GM21723 (cell line): ENCODE results near the gene MYL7.
"Not testable (repeated sequence)": the region's sequence is repeated elsewhere in the genome, so short reads cannot be mapped to it uniquely, and the experiment has no call there.

Experiments used
- ATAC-seq: cut with Tn5 transposase; IDR thresholded peaks from one replicate; pipeline ENCODE4 v1.9.1; 2021; ENCODE audit warnings: mild to moderate bottlenecking, moderate library complexity; ENCODE audit not compliant: unreplicated experiment

Gene MYL7

DNA sequence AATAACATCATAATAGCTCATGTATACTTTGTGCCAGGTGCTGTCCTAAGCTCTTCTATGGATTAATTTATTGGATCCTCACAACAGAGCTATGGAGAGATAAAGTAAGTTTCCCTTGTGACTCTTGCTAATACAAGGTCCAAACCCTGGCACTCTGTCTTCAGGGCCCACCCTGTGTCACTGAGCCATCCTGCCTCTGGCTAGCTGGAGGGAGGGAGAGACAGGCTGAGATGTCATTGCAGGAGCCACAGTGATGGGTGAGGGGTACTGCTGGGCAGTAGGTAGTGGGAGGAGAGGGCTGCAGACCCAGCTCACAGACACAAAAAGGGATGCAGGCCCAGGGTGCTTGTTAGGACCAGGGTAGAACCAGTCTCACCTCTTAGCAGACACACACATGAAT lies 31.2 kb upstream of the MYL7 start:
- no peak for ATAC-seq

DNA sequence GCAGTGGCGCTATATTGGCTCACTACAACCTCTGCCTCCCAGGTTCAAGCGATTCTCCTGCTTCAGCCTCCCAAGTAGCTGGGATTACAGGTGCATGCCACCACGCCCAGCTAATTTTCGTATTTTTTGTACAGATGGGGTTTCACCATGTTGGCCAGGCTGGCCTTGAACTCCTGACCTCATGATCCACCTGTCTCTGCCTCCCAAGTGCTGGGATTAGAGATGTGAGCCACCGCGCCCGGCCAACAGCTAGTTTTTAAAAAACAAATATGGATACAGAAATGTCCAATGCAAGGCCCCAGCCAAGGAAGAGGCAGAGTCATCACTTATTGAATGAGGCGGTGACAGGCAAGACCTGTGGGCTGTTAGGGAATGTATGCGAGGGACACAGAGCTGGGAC lies 30.8 kb upstream of the MYL7 start:
- ATAC-seq: not testable (repeated sequence)

DNA sequence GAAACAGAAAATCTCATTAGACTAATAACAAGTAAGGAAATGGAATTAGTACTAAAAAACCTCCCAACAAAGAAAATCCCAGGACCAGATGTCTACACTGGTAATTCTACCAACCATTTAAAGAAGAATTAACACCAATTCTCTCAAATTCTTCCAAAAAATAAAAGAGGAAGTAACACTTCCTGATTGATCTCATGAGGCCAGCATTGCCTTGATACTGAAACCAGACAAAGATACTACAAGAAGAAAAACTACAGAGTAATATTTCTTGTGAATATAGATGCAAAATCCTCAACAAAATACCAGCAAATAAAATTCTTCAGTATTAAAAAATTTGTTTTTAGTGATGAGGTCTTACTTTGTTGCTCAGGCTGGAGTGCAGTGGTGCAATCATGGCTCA lies 26.8 kb upstream of the MYL7 start:
- ATAC-seq: no peak

DNA sequence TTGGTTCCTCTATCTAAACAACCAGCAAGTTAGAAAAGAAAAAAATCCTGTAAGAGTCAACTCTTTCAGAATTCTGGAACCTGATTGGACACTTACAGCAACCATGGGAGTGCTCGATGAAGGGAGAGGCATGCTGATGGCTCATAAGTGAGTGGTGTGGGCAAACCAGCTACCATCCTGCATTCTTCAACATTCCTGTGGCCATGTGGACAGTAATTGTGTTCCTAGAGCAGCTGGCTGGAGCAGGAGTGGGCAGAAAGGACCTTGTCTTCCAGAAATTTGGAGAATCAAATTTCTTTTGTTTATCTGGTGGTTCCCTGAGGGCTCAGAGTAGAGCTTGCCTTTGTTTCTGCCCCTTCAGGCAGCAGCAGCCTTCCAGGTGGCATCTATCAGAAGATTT lies 22.5 kb upstream of the MYL7 start:
- ATAC-seq: no peak

DNA sequence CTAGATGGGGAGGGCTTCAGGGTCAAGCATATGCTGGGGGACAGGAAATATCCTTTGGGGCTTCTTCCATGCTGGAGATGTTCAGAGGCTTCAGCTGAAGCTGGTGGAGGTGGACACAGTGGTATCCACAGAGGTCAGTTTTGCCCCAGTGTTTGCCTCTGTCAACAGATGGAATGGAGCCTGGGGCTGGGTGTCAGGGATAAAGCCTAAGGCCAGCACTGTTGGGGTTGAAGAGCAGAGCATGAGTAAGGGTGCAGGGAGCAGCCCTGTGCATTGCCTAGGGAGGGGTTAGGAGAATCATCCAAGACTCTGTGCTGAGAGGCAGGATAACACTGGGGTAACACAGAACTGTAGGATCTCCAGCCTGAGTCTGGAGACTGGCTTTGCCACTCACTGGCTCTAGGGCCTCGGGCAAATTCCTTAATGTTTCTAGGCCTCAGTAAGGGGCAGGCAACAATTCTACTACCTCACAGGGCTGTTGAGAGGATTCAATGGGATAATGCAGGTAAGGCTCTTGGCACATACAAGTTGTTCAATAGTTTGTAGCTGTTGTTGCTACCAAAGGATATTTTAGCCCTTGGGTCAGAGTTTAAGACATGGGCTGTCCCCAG lies 21.8 kb upstream of the MYL7 start:
- ATAC-seq: no peak

DNA sequence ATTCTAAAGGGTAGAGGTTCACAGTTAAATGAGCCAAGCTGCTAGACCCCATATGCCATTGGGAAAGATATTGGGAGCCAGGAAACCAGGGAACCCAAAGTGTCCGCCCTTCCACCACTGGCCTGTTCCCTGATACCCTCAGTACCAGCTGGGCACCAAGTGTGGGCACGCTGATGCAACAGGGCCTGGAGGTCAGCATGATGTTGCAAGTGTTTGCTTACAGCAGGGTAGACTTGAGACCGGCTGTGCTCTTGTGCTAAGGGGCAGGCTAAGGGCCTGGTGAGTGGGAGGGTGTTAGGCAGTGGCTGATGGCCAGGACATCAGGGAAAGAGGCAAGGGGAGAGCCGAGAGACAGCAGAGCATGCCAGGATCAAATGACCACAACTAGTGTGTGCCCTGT lies 21.0 kb upstream of the MYL7 start:
- ATAC-seq: no peak

DNA sequence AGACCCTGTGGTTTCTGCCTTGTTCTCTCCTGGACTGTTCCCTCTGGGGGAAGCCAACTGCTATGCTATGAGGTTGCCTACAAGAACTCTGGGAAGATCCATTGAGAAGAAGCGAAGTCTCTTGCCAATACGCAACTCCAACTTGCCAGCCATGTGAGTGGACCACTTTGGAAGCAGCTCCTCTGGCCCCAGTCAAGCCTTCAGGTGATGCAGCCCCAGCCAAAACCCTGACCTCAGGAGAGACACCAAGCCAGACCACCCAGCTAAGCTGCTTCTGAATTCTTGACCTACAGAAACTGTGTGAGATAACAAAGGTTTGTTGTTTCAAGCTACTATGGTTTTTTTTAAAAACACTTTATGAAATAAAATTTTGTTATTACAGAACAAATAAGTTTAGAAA lies 20.2 kb upstream of the MYL7 start:
- no peak for ATAC-seq

DNA sequence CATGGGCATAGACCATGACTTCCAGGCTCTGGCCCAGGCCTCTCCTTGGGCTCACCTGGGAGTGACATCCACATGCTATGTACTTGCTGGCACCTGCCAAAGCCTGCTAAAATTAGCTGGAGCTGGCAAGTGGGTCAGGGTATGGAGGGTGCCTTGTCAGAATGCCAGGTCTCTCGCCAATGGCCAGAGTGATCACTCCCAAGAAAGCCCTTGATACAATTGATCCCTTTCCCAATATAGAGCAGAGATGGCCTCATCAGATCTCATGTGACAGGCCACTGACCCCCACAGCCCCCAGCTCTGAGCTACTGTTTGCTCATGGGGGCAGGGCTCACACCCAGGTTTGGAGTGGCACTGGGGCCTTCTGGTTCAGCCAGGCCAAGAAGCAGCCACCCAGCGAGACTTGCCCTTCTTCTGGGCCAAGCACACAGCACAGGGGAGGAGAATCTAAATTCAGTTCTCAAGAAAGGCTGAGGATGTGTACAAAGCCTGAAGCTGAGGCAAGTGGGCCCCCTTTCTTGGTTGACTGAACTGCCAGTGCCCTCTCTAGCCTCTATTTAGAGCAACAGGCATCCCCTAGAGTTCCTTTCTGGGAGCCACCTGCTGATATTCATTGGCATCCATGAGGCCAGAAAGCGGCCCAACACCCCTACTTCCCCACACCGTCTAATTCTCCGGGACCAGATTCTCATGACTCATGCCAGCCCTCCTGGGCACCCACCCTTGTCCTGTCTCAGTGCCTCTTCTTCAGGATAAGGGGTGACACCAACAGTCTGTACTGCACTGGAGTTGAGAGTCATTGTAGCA lies 18.9 kb upstream of the MYL7 start:
- no peak for ATAC-seq

DNA sequence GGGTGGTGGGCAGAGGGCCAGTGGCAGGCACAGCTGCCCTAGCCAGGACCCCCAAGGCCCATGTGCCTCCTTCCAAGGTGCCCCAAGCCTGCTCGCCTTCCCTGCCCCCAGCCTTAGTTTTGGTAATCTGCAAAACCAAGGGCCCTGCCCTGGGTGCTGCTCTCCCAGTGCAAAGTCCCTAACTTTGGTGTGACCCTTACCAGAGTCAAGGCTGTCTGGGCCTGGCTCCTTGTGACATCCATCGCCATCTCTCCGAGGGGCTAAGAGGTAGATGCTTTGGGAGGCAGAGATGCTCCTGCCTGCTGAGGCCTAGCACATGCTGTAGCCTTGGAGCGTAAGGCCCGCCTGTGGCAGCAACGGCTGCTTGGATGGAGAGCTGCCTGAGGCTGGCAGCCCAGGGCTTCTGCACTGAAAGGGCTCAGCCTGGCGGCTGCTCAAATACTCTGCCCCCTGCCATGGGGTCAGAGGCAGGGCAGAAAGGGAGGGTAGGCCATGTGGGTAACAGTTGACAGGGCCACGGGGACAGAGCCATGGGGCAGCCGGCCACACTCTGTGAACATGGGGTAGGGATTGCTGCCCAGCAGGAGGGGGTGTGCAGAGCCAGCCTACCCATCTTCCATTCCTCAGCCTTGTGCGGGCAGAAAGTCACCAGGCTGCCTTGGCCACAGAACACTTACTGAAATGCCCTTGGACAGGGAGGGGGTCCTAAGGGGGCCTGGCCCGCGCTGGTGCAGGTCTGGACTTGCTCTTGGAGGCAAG lies 17.9 kb upstream of the MYL7 start:
- ATAC-seq: no peak

DNA sequence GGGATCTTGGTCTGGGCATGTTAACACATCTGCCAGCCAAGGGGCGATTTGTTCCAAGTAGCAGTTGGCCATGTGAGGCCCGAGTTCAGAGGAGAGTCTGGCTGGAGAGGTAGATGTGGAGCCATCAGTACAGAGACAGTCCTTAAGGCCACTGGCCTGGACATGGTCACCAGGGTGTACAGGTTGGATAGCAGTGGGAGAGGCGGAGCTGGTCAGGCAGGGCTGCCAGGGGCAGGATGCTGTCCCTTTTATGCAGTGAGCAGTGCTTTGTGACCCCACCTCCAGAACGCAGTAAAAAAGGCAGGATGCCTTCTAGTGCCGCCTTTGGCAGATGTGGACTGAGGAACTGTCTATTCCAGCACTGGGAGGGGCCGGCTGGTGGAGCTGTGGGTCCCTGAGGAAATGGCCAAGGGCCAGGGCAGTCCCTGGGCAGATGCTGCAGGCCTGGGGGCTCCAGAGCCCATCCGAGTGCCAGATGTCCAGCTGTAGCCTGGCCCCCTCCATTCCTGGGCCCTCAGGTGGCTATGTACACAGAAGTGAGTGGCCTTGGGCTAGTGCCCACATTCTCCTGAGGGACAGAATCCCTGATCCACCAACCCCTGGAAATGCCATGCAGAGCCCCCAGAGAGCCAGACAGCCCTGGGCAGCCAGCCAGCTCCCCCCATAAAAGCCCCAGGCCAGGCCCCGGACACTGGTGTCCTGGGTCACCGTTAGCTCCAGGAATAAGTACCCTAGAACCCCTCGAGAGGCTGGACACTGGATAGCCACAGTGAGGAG lies 17.2 kb upstream of the MYL7 start:
- ATAC-seq: no peak

DNA sequence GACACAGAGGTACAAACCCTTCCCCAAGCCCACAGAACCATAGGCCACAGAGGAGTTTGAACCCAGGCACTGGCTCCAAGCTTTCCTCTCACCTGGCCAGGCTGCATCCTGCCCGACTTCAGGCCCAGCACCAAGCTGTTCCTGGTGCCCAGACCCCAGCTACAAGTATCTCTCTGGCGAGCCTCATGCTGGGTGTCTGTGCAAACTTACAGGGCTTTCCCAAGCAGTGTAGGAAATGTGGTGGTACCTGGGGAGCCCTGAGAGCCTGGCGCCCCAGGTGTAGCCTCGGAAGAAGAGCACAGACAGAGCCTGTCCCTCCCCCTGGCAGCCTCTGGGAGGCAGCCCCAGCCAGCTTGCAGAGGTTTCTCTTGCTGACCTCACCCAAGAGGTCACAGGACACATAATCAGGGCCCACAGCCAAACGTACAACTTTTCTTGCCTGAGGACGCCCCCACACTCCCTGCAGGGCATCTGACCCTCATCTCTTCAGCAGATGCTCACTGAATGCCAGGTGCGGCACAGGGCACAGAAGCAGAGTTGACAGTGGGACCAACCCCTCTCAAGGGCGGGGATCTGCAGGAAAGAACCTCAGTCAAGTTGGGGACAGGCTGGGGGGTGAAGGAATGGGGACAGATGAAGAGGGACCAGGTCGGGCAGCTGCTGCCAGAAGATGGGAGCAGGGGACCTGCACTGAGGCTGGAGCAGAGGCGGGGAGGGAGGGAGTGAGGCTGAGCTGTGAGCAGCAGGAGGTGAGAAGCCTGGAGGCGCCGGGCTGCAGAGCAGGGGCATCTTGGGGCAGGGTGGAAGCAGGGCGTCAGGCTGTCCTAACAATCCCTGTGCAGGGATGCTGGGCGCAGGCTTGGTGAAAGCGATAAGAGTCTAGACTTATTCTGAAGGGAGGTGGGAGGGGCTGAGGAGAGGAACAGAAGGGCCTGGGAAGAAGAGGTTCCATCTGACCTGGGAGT lies 16.3 kb upstream of the MYL7 start:
- ATAC-seq: no peak

DNA sequence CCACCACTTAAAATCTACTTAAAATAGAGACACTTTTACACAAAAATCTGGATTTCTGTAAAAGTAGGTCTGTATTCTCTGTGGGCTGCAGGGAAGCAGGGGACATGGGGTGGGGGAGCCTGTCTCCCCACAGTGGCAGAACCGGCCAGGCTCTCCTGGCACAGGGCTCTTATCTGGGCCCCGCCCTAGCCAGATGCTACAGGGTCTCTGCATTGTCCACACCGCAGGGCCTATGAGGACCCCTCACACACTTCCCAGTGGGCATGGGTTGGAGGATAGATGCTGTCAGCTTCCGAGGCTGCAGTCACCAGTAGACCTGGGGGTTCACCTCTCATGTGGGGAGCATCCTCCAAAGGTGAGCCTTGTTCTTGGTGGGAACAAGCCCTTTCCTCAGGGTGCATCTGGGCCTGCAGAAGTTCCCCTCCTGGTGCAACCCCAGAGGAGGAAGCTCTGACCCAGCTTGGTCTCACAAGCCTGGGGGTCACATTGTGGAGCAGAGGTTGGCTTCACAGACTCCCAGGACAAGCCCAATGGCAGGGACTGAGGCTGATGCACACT lies 15.4 kb upstream of the MYL7 start:
- no peak for ATAC-seq

DNA sequence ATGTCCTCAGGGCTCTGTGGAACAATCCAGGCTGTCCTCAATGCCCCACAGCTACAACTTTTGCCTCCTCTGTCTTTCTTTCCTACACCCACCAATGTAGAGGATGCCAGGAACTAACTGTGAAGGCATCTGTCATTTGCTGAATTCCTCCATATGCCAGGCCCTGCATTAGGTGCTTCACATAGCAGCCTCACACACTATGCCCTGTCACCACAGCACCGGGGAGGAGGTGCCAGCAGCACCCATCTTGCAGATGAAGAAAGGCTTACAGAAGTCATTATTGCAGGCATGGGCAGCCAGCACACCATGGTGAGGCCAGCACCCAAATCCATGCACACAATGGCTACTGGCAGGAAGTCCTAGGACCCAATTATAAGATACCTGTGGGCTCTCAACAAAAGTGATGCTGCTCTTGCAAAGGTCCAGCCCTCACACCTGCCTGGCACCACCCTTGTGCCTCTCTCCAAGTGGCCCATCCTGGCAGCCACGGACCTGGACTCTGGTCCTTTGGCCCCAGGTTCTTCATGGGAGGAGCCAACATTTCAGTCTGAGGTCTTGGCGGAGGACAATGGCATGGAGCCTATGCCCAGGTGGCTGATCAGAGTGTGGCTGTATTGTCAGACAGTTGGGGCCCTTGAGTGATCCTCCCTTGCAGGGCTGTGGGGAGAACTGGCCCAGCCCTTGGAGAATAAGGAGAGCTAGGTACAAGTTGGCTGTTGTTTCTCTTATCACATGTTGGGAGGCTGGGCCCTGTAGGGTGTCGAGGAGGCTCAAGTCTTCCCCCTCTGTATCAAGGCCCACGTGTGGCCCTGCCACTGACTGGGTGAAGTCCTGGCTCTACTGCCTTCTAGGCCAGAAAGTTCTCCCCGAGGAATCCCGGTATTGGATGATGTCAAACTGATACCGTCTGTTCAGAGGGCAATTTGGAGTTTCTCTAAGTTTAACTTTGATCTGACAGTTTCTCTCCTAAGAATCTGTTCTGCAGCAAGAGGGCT lies 14.4 kb upstream of the MYL7 start:
- no peak for ATAC-seq

DNA sequence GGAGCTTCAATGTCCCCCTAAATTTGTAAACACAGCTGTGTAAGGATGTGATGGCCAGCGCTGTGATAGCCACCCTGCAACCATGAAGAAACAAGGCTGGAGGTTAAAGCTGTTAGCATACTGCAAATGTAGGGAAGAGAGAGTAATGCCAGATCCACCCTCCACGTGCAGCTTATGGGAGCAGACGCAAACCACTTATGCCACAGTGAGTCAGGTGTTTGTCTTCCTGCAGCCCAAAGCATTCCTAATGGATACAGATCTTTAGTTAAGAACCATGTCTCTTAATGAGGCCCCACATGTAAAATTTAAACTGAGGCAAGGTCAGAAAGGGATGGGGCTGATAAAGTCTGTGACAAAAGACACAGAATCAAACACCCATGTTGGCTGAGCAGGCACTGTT lies 13.6 kb upstream of the MYL7 start:
- no peak for ATAC-seq

DNA sequence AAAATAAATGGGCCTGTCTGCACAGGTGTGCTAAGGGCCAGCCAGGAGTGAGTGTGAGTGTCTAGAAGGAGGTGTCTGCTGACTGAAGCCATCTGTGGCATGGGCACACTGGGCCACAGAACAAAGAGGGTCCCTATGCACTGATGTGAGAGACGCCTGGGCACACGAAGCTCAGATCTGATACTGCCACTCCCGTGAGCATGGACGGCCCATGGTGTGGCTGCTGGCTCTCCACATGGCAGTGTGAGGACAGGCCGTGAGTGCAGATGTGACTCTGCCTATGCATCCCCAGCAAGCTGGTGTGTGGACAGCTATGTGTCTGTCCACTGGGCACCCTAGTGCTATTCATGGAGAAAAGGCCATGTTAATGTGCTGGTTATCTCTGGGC lies 12.8 kb upstream of the MYL7 start:
- no peak for ATAC-seq

DNA sequence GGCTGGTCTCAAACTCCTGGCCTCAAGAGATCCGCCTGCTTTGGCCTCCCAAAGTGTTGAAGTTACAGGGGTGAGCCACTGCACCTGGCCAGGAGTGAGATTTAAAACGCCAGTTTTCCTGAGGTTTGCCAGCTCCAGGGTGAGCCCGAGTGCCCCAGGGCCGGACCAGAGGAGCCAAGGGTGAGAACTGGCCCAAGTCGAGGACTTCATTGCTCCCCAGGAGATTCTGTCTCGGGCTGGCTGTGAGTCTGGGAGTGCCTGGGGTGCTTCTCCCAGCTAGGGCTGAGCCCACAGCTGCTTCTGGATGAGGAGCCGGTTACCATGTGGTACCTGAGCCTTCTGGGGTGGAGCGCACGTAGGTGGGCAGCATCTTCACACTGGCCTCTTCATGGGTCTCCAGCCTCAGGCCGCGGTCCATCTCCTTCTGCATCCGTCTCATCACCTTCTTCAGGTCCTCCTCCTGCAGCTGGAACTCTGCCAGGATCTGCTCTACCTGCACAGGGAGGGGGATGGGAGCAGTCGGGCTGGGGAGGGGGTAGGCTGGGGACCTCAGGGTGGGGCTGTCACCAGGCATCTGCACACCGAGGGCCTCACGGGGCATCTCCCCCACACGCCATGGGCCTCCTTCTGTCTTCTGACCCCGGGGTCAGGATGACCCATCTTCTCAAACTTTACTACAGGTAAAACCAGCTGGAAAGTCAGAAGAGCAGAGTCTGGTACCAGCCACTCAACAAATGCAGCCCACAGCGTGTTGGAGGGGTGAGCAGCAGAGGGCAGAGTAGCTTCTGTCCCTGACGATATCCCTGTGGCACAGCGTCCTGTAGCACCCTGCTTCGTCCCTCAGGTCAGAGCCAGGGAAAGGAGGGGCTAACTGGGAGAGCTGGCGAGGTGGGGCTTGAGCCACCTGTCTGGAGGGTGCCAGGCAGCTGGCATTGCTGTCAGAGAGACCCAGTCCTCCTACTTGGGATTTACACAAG lies 12.1 kb upstream of the MYL7 start:
- no peak for ATAC-seq

DNA sequence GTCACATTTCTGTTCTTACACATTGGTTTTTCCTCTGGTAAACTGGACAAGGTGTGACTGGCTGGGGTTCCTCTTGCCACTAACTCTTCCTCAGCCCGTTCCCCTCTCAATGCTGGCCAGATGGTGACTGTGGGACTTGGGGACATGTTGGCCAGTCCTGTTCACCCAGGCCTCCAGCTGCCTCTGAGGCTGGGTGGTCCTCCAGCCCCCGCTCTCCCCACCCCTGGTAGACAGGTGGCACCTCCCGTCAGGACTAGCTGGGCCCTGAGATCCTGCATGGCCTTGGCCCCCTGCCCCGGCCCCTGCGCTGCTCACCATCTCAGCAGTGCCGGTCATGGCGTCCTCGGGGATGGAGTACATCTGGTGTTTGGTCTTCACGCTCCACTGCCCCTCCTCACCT lies 10.8 kb upstream of the MYL7 start:
- ATAC-seq: no peak
